Ammon's horn (tissue), 1 donor: ENCODE data around the gene RNF121.
A peak's percentile ranks its signal among the peaks of the same experiment; 100 is the strongest.

Experiments used
- DNase-seq: peaks from one replicate; pipeline ENCODE4 v3.0.0-alpha.2; 2016; ENCODE audit warnings: low spot score

Gene RNF121

GRCh38 chr11:71990701-71991100, 61.9 kb downstream of the RNF121 start:
- DNase-seq = no peak

GRCh38 chr11:71991494-71991893, 62.6 kb downstream of the RNF121 start:
- peak; percentile 68 for DNase-seq

GRCh38 chr11:71992136-71992730, 63.4 kb downstream of the RNF121 start:
- DNase-seq = no peak

- no peak for DNase-seq
These were observed 65.9 kb downstream of the RNF121 start for GRCh38 chr11:71994786-71995185.

GRCh38 chr11:71995726-71996291, 67.0 kb downstream of the RNF121 start:
- DNase-seq = no peak

- DNase-seq = no peak
These were observed 67.7 kb downstream of the RNF121 start for GRCh38 chr11:71996517-71996916.

- DNase-seq = no peak
These were observed 68.1 kb downstream of the RNF121 start for GRCh38 chr11:71996946-71997345.

GRCh38 chr11:71997594-71997993, 68.7 kb downstream of the RNF121 start:
- no peak for DNase-seq

- no peak for DNase-seq
These were observed 69.2 kb downstream of the RNF121 start for GRCh38 chr11:71998061-71998460.

- DNase-seq = peak; percentile 69
These were observed 69.9 kb downstream of the RNF121 start, which contains the start of gene IL18BP for GRCh38 chr11:71998649-71999310. TSS of gene IL18BP (plus strand) at chr11:71998909. CDS start at chr11:71999985, 1,076 bp downstream.

GRCh38 chr11:71999362-71999761, 70.5 kb downstream of the RNF121 start:
- DNase-seq = no peak

- DNase-seq = no peak
These were observed 71.0 kb downstream of the RNF121 start for GRCh38 chr11:71999798-72000197.

- DNase-seq = no peak
These were observed 71.5 kb downstream of the RNF121 start for GRCh38 chr11:72000202-72000867.

GRCh38 chr11:72001285-72001684, 72.4 kb downstream of the RNF121 start:
- no peak for DNase-seq

- no peak for DNase-seq
These were observed 73.2 kb downstream of the RNF121 start for GRCh38 chr11:72001834-72002591.

GRCh38 chr11:72002841-72003775, 74.3 kb downstream of the RNF121 start:
- DNase-seq = no peak

- no peak for DNase-seq
These were observed 74.9 kb downstream of the RNF121 start for GRCh38 chr11:72003776-72004171.

GRCh38 chr11:72004515-72005346, 75.9 kb downstream of the RNF121 start:
- no peak for DNase-seq

- no peak for DNase-seq
These were observed 76.8 kb downstream of the RNF121 start for GRCh38 chr11:72005347-72006260.
